Measurements from ENCODE around the gene PHF11. TPM values are rescaled to one million over a fixed set of nuclear protein-coding genes. Genes with fewer than 3 reads are reported as not detected.

PHF11 gene
- total RNA-seq, 2 experiments from 2014 or later = 93.4 to 94.8 TPM

DNA sequence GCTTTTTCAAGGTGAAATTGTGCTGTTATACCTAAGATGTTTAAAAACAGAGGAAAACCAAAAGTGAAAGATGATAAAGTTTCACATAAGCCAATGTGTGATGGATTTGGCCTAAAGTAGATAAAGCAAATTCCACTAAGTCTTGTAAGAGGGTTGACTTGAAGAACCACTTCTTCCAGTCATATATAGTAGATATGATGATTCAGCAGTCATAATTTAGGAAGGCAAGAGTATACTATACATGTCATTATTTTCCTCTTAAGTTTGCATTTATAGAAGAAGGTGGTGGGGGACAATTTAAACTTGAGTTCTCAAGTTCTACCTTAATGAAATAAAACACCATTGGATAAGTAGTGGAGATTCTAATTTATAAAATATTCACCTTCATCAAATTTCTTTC lies 37.3 kb downstream of the PHF11 start:
- no peaks in the 10 kb centered on the region for H3K27me3 Mint-ChIP-seq (ENCODE audit: low read depth)
- H3K4me1 Mint-ChIP-seq (ENCODE audit: low read depth) = no peaks in the 10 kb centered on the region
- ATAC-seq = no peak
- H3K27ac Mint-ChIP-seq = no peak overlapping the region
- no peak for DNase-seq
- ChIA-PET CTCF (no interaction called here), POLR2A (no interaction called here)
- H3K36me3 Mint-ChIP-seq (ENCODE audit: low read depth) = peaks cover 28% of the 10 kb centered on the region
- no peaks in the 10 kb centered on the region for H3K9me3 Mint-ChIP-seq (ENCODE audit: insufficient read depth)
- no peak overlapping the region for H3K4me3 Mint-ChIP-seq

DNA sequence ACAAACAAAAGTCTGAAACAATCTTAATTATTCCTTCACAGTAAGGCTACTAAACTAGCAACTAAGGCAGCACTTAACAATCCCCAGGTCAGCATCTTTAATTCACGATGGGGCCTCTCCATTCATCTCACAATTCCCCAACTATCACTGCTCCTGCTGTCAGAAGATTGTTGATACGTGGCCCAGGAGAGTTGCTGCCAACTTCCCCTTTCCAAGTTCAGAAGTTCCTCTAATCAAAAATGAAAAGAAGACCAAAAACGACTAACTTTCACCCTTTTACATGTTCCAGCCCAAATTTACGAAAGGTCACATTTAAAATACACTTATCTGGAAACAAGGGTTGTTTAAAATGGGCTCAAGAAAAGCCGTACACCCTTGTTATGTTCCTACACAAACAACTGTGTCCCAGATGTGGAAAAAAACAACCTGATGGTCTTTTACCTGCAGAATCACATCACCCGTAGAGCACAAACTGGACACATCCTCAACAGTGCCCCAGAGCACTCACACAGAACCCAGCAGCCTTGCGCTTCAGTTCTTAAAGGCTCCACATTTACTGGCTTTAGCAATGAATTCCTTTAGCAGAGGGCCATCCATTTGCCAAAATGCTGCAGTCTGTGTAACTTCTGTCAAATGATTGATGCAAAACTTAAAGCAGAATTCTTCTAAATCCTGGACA lies 38.0 kb downstream of the PHF11 start:
- no peak overlapping the region for H3K27ac Mint-ChIP-seq
- POLR2A ChIA-PET = no interaction called here
- H3K27me3 Mint-ChIP-seq (ENCODE audit: low read depth) = no peaks in the 10 kb centered on the region

DNA sequence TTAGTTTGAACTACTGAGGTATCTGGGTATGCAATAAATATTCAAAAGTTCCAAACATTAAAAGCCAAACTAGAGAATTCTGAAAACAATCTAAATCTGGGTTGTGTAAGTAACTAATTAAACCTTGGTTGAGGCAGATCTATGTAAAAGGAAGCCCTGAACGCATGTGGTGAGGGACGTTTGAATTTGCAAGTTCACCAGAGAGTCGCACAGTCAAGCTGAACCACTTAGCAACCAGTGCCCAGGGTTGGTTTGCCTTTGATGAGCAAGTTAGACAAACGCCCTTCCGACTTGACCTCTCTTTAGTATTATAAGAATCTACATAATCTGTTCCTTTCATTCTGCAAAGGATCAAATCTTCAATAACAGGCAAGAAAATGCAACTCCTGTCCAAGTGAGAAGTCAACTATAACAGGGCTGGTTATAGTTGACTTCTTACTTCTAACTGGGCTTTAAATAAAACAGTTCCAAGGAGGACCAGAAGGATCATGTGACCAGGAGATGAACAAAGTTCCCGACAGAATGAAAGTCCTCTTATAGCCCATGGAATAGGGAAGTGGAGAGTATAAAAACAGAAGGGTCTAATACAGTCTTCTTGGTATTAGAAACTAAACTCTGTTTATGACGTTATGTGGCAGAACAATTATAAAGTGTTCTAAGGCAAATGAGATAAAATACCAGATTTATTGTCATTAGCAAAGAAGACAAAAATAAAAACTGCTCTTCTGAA lies 40.6 kb downstream of the PHF11 start:
- no peak for ATAC-seq
- no peaks in the 10 kb centered on the region for H3K9me3 Mint-ChIP-seq (ENCODE audit: insufficient read depth)
- no peak overlapping the region for H3K27ac Mint-ChIP-seq
- H3K36me3 Mint-ChIP-seq (ENCODE audit: low read depth) = peaks cover 32% of the 10 kb centered on the region
- ChIA-PET POLR2A (interaction anchor here (0.6 kb wide), 1 partner anchor 350 kb away, joined by 4 read pairs; no protein-coding TSS in a partner anchor), CTCF (no interaction called here)
- H3K4me1 Mint-ChIP-seq (ENCODE audit: low read depth) = peaks cover 21% of the 10 kb centered on the region
- H3K27me3 Mint-ChIP-seq (ENCODE audit: low read depth) = no peaks in the 10 kb centered on the region
- no peak for DNase-seq
- no peak overlapping the region for H3K4me3 Mint-ChIP-seq

More for the DNA sequence above, 38.0 kb downstream of the PHF11 start:
- Mint-ChIP-seq H3K36me3 (ENCODE audit: low read depth) (peaks cover 27% of the 10 kb centered on the region), H3K9me3 (ENCODE audit: insufficient read depth) (no peaks in the 10 kb centered on the region), H3K4me3 (no peak overlapping the region), H3K4me1 (ENCODE audit: low read depth) (no peaks in the 10 kb centered on the region)
- ATAC-seq (no peak), DNase-seq (no peak)
- CTCF ChIA-PET = no interaction called here

DNA sequence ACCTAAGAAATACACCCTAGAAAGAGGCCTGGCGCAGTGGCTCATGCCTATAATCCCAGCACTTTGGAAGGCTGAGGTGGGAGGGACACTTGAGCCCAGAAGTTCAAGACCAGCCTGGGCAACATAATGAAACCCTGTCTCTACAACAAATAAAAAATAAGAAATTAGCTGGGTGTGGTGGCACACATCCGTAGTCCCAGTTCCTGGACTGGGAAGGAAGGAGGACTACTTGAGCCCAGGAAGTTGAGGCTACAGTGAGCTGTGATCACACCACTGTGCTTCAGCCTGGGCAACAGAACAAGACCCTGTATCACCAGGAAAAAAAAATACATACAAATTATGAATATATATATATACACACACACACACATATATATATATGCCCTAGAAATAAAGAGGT lies 42.7 kb downstream of the PHF11 start:
- CTCF ChIA-PET = interaction anchor here (1.5 kb wide), 1 partner anchor 13 kb away, joined by 3 read pairs; no protein-coding TSS in a partner anchor
- ATAC-seq (no peak), DNase-seq (no peak)
- Mint-ChIP-seq H3K9me3 (ENCODE audit: insufficient read depth) (no peaks in the 10 kb centered on the region), H3K4me1 (ENCODE audit: low read depth) (peaks cover 21% of the 10 kb centered on the region), H3K27ac (no peak overlapping the region), H3K4me3 (no peak overlapping the region), H3K27me3 (ENCODE audit: low read depth) (no peaks in the 10 kb centered on the region), H3K36me3 (ENCODE audit: low read depth) (peaks cover 32% of the 10 kb centered on the region)
- POLR2A ChIA-PET = interaction anchor here (0.6 kb wide), 1 partner anchor 376 kb away, joined by 4 read pairs; no protein-coding TSS in a partner anchor

DNA sequence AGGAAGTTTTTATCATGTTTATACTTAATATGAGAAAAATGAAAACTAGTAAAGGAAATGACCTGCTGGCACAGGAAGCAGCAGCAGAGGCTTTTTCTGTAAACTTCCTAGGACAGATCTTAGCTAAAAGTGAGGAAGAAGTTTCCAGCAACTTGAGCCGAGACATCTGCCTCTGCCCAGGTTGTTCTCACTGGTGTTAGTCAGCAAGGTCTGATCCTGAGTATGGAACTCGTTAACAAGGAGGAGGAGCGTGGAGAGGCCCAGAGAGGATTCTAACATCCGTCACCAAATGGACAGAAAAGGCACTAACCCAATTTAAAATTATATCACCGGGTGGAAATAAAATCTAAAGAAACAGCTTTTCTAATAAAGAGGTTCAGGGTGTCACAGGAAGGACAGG lies 43.6 kb downstream of the PHF11 start:
- POLR2A ChIA-PET = interaction anchor here (0.5 to 0.9 kb wide), 2 partner anchors 44 to 430 kb away, joined by 3 to 4 read pairs; no protein-coding TSS in a partner anchor
- no peak for ATAC-seq
- H3K27me3 Mint-ChIP-seq (ENCODE audit: low read depth) = no peaks in the 10 kb centered on the region
- peaks cover 28% of the 10 kb centered on the region for H3K36me3 Mint-ChIP-seq (ENCODE audit: low read depth)
- no peaks in the 10 kb centered on the region for H3K9me3 Mint-ChIP-seq (ENCODE audit: insufficient read depth)
- CTCF ChIA-PET = interaction anchor here (1.0 to 1.6 kb wide), 4 partner anchors 11 to 89 kb away, joined by 3 to 4 read pairs (median 3); partner anchors contain the start of gene ARL11
- no peak overlapping the region for H3K4me3 Mint-ChIP-seq
- H3K4me1 Mint-ChIP-seq (ENCODE audit: low read depth) = peaks cover 21% of the 10 kb centered on the region
- peak overlapping the region; percentile 72 for H3K27ac Mint-ChIP-seq
- no peak for DNase-seq

DNA sequence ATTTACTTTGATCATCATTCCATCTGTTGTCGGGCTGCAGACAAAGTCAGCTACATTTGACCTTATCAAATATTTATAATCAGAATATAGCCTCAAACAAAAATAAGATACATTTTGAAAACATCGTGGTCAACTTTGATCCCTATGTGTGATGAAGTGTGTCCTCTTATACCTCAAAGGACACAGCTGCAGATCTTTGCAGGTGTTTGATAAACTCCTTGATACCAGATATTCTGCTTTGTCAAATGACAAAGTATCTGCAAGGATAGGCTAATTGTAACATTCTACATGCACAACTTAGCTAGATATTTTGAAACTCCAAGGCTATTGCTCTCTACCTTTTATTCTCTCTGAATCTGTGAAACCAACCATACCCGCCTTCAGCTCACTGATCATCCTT lies 44.0 kb downstream of the PHF11 start:
- H3K27me3 Mint-ChIP-seq (ENCODE audit: low read depth) = no peaks in the 10 kb centered on the region
- ChIA-PET POLR2A (interaction anchor here (0.5 to 1.0 kb wide), 4 partner anchors 9 to 430 kb away, joined by 3 to 4 read pairs (median 3); no protein-coding TSS in a partner anchor), CTCF (interaction anchor here (1.0 to 1.6 kb wide), 5 partner anchors 10 to 88 kb away, joined by 3 to 4 read pairs (median 3); partner anchors contain the start of gene ARL11)
- H3K4me1 Mint-ChIP-seq (ENCODE audit: low read depth) = peaks cover 21% of the 10 kb centered on the region
- ATAC-seq (no peak), DNase-seq (no peak)
- H3K36me3 Mint-ChIP-seq (ENCODE audit: low read depth) = peaks cover 30% of the 10 kb centered on the region
- H3K4me3 Mint-ChIP-seq = no peak overlapping the region
- peak overlapping the region; percentile 77 for H3K27ac Mint-ChIP-seq
- no peaks in the 10 kb centered on the region for H3K9me3 Mint-ChIP-seq (ENCODE audit: insufficient read depth)

DNA sequence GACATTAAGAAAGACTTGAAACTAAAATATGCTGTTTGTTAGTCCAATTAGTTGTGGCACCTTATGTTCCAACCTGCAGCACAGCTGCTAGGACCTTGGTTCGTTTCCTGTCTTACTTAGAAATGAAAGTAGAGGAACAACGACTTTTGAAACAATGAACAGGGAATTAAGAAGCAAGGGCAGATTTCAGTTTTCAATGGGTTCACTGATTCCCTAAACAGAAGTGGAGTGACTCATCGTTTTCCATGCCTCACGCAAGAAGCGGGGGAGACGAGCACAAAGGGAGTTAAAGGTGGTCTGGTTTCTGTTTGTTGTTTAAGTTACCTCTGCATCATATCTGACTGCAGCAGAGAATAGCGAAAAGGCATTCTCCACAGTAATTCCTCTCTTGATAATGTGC lies 44.8 kb downstream of the PHF11 start:
- Mint-ChIP-seq H3K27ac (peak overlapping the region; percentile 77), H3K4me1 (ENCODE audit: low read depth) (peaks cover 21% of the 10 kb centered on the region), H3K4me3 (peak overlapping the region; percentile 47), H3K27me3 (ENCODE audit: low read depth) (no peaks in the 10 kb centered on the region), H3K36me3 (ENCODE audit: low read depth) (peaks cover 35% of the 10 kb centered on the region), H3K9me3 (ENCODE audit: insufficient read depth) (no peaks in the 10 kb centered on the region)
- ChIA-PET CTCF (interaction anchor here (1.1 to 1.6 kb wide), 3 partner anchors 10 to 88 kb away, joined by 3 to 4 read pairs (median 3); partner anchors contain the start of gene ARL11), POLR2A (interaction anchor here (0.7 to 1.0 kb wide), 3 partner anchors 10 to 71 kb away, joined by 3 read pairs; no protein-coding TSS in a partner anchor)
- peak; percentile 22 for DNase-seq
- peak; percentile 36 for ATAC-seq

DNA sequence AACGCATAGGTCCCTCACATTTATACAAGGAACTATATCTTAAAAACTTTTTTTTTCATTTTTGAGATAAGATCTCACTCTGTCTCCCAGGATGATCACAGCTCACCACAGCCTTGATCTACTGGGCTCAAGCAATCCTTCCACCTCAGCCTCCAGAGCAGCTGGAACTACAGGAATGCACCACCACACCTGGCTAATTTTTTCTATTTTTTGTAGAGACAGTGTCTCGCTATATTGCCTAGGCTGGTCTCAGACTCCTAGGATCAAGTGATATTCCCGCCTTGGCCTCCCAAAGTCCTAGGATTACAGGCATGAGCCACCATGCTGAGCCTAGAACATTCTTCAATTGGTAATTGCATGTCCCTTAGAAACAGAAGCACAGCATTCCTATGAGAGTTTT lies 47.9 kb downstream of the PHF11 start:
- Mint-ChIP-seq H3K27me3 (ENCODE audit: low read depth) (no peaks in the 10 kb centered on the region), H3K4me1 (ENCODE audit: low read depth) (peaks cover 21% of the 10 kb centered on the region), H3K36me3 (ENCODE audit: low read depth) (peaks cover 44% of the 10 kb centered on the region), H3K9me3 (ENCODE audit: insufficient read depth) (no peaks in the 10 kb centered on the region), H3K4me3 (no peak overlapping the region), H3K27ac (no peak overlapping the region)
- DNase-seq (no peak), ATAC-seq (no peak)
- CTCF ChIA-PET = no interaction called here
- POLR2A ChIA-PET = no interaction called here

DNA sequence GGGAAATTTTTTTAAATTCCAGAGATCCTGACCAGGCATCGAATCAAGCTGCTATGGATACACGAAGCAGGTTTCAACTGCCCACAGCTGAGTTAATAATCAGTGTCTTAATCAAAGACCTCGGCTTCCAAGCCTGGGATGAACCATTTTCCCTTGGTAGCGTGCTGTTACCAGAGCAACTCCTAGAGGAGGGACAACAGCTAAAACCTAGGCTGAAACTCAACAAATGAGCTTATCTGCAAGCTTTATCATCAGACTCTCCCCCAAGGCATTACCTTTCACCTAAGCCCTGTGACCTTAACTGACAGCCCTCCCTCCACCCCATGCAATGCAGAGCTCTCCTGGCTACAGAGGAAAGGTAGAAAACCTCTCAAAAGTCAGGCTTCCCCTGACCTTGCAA lies 49.9 kb downstream of the PHF11 start:
- ChIA-PET POLR2A (no interaction called here), CTCF (no interaction called here)
- Mint-ChIP-seq H3K36me3 (ENCODE audit: low read depth) (peaks cover 34% of the 10 kb centered on the region), H3K27me3 (ENCODE audit: low read depth) (no peaks in the 10 kb centered on the region), H3K4me1 (ENCODE audit: low read depth) (peaks cover 4% of the 10 kb centered on the region), H3K9me3 (ENCODE audit: insufficient read depth) (no peaks in the 10 kb centered on the region), H3K27ac (no peak overlapping the region), H3K4me3 (no peak overlapping the region)
- DNase-seq (no peak), ATAC-seq (no peak)

DNA sequence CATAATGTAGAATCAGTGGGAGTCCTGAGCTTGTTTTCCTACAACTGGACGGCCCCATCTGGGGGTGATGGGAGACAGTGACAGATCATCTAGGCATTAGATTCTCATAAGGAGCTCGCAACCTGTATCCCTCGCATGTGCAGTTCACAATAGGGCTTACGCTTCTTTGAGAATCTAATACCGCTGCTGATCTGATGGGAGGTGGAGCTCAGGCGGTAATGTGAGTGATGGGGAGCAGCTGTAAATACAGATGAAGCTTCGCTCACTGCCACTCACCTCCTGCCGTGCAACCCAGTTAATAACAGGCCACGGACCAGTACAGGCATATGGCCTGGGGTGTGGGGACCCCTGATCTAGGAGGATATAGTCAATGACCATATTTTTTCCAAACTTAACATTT lies 50.8 kb downstream of the PHF11 start:
- no peak for ATAC-seq
- ChIA-PET CTCF (interaction anchor here (0.5 kb wide), 1 partner anchor 14 kb away, joined by 3 read pairs; no protein-coding TSS in a partner anchor), POLR2A (no interaction called here)
- H3K27ac Mint-ChIP-seq = no peak overlapping the region
- H3K4me1 Mint-ChIP-seq (ENCODE audit: low read depth) = peaks cover 3% of the 10 kb centered on the region
- no peak for DNase-seq
- H3K27me3 Mint-ChIP-seq (ENCODE audit: low read depth) = no peaks in the 10 kb centered on the region
- no peaks in the 10 kb centered on the region for H3K9me3 Mint-ChIP-seq (ENCODE audit: insufficient read depth)
- H3K36me3 Mint-ChIP-seq (ENCODE audit: low read depth) = peaks cover 34% of the 10 kb centered on the region
- no peak overlapping the region for H3K4me3 Mint-ChIP-seq

DNA sequence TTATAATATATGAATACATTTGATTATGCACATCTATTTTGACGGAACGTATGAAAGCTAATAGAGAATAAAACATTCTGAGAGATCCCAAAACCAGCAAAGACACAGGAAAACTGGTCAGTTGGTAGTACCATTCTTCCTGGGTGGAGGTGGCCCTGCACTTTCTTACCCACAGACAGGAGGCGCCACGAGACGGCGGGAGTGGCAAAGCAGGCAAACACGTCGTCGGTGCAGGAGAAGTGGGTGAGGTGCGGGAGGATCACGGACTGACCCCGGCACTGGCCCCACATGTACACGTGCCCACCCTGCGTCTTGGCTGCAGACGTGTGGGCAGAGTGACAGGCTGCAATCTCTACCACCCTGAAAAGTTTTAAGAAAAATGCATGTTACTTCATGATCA lies 53.5 kb downstream of the PHF11 start:
- CTCF ChIA-PET = interaction anchor here (1.3 kb wide), 1 partner anchor 58 kb away, joined by 4 read pairs; no protein-coding TSS in a partner anchor
- no peak overlapping the region for H3K4me3 Mint-ChIP-seq
- no peak for DNase-seq
- H3K4me1 Mint-ChIP-seq (ENCODE audit: low read depth) = peaks cover 3% of the 10 kb centered on the region
- ATAC-seq = no peak
- H3K27ac Mint-ChIP-seq = no peak overlapping the region
- no peaks in the 10 kb centered on the region for H3K9me3 Mint-ChIP-seq (ENCODE audit: insufficient read depth)
- H3K27me3 Mint-ChIP-seq (ENCODE audit: low read depth) = no peaks in the 10 kb centered on the region
- POLR2A ChIA-PET = interaction anchor here (0.6 kb wide), 2 partner anchors 20 to 59 kb away, joined by 4 to 5 read pairs; no protein-coding TSS in a partner anchor
- peaks cover 30% of the 10 kb centered on the region for H3K36me3 Mint-ChIP-seq (ENCODE audit: low read depth)

Data from activated CD8-positive, alpha-beta T cell treated with anti-CD3 and anti-CD28 coated beads, Interleukin-2, amount 10 ng/mL, durations not matched to agents 7 days and 5 days (primary cell).